PC-9 (cell line): ENCODE measurements around the gene MTA1.

Experiments
- EZH2 ChIP-seq: fragments of 200-600 bp; sonication (generic); IDR thresholded peaks from 2 replicates; pipeline ENCODE4 v1.8.0; 2017; ENCODE audit warnings: antibody characterized with exemption, low read depth
- TF ChIP-seq, protein P1 (sequence below): fragments of 200-600 bp; sonication (generic); conservative IDR thresholded peaks from 2 replicates; pipeline ENCODE4 v1.6.1; 2017; ENCODE audit warnings: mixed run types, antibody characterized with exemption, mild to moderate bottlenecking, moderate library complexity

DNA sequence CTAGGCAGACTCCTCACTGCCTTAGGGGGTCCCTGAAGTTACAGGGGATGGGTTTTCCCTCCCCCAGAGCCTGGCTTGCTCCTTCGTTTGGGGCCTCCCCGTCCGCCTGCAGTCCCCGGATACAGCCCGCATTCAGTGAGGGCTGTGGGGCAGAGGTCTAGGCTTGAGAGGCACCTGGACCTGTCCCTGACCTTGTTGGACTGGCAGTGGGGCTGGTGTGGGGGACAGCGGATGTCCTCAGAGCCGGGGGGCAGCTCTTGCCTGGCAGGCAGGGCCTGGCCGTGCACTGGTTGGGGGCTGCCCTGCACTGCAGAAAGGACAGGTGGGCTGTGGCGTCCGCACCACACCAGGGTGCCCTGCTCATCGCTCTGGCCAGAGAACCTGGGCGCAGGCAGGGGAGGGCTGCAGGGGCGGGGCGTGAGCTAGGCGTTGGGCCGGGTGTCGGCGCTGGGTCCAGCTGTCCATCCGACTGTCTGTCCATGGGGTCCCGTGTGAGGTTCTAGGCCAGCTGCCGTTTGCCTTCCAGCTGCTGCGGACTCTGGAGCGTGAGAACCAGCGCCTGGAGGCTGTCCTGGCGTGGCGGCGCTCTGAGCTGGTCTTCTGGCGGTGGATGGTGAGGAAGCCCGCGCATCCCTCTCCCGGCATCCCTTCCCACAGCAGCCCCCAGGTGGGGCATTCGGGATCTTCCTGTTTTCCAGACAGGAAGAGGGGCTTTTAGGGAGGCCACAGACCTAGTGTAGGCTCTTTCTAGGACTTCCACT, 77.4 kb downstream of the MTA1 start:
- TF ChIP-seq EZH2, result no peak
- TF ChIP-seq, protein P1, sequence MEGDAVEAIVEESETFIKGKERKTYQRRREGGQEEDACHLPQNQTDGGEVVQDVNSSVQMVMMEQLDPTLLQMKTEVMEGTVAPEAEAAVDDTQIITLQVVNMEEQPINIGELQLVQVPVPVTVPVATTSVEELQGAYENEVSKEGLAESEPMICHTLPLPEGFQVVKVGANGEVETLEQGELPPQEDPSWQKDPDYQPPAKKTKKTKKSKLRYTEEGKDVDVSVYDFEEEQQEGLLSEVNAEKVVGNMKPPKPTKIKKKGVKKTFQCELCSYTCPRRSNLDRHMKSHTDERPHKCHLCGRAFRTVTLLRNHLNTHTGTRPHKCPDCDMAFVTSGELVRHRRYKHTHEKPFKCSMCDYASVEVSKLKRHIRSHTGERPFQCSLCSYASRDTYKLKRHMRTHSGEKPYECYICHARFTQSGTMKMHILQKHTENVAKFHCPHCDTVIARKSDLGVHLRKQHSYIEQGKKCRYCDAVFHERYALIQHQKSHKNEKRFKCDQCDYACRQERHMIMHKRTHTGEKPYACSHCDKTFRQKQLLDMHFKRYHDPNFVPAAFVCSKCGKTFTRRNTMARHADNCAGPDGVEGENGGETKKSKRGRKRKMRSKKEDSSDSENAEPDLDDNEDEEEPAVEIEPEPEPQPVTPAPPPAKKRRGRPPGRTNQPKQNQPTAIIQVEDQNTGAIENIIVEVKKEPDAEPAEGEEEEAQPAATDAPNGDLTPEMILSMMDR, result no peak
